ENCODE measurements around the gene C7orf25. TPM values are rescaled to one million over a fixed set of nuclear protein-coding genes. Genes with fewer than 3 reads are reported as not detected.

Gene C7orf25
- 1 to 10 TPM; 4.0 to 8.5 (median 6.5) TPM for polyA plus RNA-seq (ENCODE audit: insufficient read length in 4 of 4)

GRCh38 chr7:42911454-42912447 is at the start of gene C7orf25:
TSS of gene C7orf25 (minus strand) at chr7:42912070. CDS start at chr7:42910900, 1,170 bp downstream.
- peak; percentile 84 to 93 (median 87) for DNase-seq (ENCODE audit: low read depth in 4 of 4, low spot score in 2 of 4)

GRCh38 chr7:42961170-42961569 is 49.3 kb upstream of the C7orf25 start:
- no peak for DNase-seq (ENCODE audit: low read depth in 4 of 4, low spot score in 2 of 4)

DNA sequence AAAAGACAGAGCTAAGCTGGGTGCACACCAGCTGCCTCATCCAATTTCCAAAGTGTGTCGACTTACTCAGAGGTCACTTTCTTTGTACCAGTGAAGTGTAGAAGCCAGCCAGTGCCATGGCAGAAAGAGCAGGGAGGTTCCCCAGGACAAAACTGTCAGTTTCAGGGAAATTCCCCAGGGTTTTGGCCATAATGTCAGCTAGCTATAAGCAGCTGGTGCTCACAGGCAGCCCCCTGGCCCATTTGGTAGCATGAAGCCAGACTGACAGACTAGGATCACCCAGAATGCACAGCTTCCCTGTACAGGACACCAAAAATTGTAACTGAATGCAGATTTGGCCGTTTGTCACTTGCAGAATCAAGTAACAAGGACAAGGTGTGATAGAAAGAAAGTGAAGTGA is 48.9 kb upstream of the C7orf25 start:
- no peak for DNase-seq (ENCODE audit: low read depth in 4 of 4, low spot score in 2 of 4)

DNA sequence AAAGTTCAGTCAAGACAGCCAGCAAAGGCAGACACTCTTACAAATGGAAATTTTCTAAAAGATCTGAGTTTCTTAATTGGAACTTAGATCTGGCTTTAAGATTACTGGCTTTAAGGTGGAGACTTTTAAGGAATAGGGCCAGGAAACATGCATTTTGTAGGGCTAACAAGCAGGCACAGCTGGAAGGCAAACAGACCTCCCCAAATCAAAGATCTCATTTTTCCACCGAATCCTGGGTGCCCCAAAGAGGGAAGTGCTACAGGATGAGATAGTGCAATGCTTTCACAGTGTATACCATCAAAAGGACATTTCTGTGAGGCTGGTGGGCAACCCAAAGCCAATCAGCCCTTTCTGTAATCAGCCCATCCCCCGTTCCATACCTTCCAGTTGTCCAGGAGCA is 47.7 kb upstream of the C7orf25 start:
- DNase-seq (ENCODE audit: low read depth in 4 of 4, low spot score in 2 of 4), result no peak

DNA sequence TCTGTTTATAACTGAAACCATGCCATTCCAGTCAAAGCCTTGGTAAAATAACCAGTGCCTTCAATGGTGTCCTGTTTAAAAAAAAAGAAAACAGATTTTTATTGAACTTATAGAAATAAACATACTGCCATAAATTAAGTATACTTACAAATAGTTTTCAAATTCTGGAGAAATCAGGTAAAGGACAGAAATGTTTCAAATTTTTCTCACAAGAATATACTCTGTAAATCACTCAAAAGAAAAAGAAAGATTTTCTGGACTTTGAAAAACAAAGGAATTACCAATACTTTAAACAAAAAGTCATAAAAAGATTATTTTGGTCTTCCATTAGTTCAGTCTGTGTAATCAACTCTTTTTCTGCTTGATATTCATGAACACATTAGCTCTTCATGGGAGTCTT is 44.2 kb upstream of the C7orf25 start:
- DNase-seq (ENCODE audit: low read depth in 4 of 4, low spot score in 2 of 4), result no peak

DNA sequence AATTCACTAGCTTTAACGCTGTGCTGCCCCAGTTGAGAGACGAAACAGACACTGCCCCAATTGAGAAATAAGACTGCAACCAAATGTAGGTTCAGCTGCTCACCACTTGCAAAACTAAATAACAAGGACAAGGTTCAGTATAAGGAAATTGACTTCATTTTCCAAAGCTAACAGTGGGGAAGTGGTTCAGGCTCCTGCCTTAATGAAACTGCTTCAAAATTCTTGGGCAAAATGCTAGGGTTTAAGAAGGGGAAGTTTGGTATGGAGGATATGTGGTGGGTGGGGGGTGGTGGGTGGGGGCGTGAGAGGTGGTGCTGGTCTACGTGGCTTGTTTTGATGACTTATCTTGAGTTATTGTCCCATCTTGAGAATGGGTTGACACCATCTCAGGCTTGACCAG is 42.1 kb upstream of the C7orf25 start:
- DNase-seq (ENCODE audit: low read depth in 4 of 4, low spot score in 2 of 4), result no peak

DNA sequence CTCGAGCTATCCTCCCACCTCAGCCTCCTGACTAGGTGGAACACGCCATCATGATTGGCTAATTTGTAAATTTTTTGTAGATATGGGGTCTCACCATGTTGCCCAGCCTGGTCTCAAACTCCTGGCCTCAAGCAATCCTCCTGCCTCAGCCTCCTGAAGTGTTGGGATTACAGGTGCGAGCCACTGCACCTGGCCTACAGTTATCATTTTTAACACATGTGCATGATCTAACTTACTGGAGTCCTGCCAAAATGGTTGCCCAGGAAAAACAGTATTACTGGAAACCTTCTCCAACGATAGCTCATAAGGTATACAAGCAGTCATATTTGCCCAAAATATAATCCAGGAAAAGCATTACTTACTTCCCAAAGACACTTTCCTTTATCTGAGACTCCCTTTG is 40.5 kb upstream of the C7orf25 start:
- no peak for DNase-seq (ENCODE audit: low read depth in 4 of 4, low spot score in 2 of 4)

GRCh38 chr7:42950417-42950816 is 38.5 kb upstream of the C7orf25 start:
- DNase-seq (ENCODE audit: low read depth in 4 of 4, low spot score in 2 of 4), result no peak

DNA sequence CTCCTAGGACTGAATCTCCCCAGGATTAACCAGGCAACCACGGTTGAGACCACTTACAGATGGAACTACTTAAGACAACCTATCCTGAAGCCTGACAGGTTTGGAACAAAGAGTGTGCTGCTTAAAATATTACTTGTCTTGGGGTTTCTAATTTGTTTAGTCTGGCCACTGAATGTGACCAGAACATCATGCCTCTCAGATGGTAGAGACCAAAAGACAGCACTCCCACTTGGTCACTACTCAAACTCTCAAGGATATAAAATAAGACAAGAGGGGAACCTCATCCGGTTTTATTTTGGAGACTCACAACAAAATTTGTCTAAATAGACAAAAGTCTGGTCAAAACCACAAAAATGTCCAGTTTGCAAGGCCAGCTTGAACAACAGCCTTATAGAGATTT is 35.7 kb upstream of the C7orf25 start:
- DNase-seq (ENCODE audit: low read depth in 4 of 4, low spot score in 2 of 4), result no peak

DNA sequence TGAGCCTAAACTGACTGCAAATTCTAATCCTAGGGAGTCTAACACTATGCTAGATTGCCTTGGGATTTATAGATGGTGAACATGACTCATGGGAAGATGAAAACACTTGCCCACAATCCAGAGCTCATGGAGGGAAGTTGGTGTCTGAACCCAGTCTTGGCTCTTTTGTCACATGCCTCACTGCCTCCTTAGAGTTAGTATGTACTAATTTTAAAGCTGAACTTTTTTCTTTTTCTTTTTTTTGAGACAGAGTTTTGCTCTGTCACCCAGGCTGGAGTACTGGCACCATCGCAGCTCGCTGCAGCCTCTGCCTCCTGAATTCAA is 34.7 kb upstream of the C7orf25 start:
- no peak for DNase-seq (ENCODE audit: low read depth in 4 of 4, low spot score in 2 of 4)

- DNase-seq (ENCODE audit: low read depth in 4 of 4, low spot score in 2 of 4), result no peak
Measured at GRCh38 chr7:42945821-42946626, 34.2 kb upstream of the C7orf25 start.

DNA sequence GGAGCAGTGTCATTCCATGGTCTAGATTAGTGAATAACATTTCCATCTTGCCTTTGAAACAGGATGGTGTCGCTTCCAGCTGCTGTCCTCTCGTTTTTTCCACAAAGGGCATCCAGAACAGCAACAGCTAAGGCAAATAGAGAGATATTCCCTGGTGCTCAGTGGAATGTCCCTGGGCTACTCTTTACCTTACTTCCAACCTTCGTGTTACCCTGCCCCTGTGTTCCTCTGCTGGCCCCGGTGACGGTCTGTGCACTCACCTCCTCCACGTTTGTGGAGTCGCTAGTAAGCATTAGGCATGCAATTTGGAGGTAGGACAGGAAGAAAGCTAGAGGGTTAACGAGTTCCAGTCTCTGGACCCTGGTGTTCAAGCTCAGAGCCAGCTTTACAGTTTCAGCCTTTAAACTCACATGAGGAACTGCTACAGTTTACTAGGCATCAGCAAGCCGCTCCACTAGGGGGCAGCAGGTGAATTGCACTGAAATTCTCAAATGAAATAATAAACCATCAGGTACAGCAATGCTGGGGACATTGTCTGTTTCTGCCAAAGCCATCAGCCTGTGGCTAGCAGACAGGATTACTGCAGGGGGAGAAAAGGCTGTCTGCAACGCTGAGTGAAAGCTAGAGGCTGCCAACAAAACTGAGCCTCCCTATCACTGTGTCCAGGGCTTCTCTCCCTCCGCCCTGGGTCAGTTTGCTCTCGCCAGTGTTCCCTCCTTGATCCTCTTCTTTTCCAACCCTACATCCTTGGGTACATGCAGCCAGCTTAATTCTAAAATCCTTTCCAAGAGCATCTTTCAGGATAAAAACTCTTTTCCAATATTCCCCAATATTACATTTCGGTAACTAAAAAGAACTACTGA is 29.3 kb upstream of the C7orf25 start:
- DNase-seq (ENCODE audit: low read depth in 4 of 4, low spot score in 2 of 4), result peak in 3 of 4 donors; percentile 55 to 75 (median 60)

- DNase-seq (ENCODE audit: low read depth in 4 of 4, low spot score in 2 of 4), result no peak
Measured at GRCh38 chr7:42939457-42940240, 27.8 kb upstream of the C7orf25 start.

DNA sequence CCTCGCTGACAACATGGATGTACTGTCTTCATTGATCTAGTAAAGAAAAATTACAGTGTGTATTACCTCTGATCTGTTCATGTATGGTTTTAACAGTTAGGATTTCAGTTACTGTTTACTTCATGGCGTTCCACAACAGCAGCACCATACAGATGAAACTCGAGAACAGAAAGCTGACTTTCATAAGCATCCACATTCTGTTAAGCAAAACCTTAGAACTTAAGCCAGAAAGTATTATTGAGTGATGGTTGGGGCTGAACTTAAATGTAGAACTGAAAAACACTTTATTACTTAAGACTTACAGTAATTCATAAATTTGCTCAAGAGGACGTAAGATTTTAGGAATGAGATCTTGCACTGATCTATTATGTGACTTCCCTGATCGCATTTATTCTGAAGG is 24.0 kb upstream of the C7orf25 start:
- DNase-seq (ENCODE audit: low read depth in 4 of 4, low spot score in 2 of 4), result no peak

GRCh38 chr7:42934291-42934690 is 22.4 kb upstream of the C7orf25 start:
- DNase-seq (ENCODE audit: low read depth in 4 of 4, low spot score in 2 of 4), result no peak

DNA sequence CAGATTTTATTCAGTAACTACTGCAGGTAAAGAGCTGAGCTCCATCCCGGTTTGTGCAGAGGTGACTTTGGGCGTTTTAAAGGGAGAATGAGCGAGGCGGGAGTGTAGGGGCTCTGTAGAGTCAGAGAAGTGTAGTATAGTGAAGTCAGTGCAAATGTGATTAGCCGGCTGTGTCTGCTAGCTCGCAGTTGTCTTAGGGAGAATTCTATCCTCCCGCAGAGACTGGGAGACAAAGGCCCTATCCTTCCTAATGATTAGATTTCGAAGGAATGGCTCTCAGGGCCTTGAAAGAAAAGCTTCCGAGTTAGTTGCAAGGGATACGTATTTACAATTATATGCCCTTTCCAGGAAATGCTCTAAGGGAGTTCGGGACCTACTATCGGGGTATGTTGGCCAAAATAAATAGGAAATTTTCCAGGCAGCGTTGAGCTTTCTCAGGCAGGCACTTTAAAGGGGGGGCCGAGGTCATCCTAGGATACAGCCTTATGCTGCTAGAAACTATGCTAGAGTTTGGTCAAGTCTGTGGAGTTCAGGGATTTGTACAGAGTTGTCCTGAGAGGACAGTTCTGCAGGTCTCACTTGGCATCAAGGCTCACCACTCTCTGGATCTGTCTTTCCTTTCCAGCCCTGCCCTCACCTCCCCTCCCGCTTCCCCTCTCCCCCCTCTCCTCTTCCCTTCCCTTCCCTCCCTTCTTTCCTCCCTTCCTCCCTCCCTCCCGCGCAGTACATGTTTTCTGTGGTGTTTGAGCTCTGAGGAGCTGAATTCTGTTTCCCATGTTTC is 21.1 kb upstream of the C7orf25 start:
- DNase-seq (ENCODE audit: low read depth in 4 of 4, low spot score in 2 of 4), result peak in 3 of 4 donors; percentile 37 to 59 (median 46)

GRCh38 chr7:42931834-42932651 is 20.2 kb upstream of the C7orf25 start, which contains the start of the genes MRPL32 and PSMA2:
TSS of gene MRPL32 (plus strand) at chr7:42932376. CDS start at chr7:42932387, 11 bp downstream.
TSS of gene PSMA2 (minus strand) at chr7:42932174. CDS start at chr7:42932158, 16 bp downstream.
- peak; percentile 83 to 97 (median 94) for DNase-seq (ENCODE audit: low read depth in 4 of 4, low spot score in 2 of 4)

GRCh38 chr7:42931447-42931833 is 19.6 kb upstream of the C7orf25 start:
- no peak for DNase-seq (ENCODE audit: low read depth in 4 of 4, low spot score in 2 of 4)

All from left renal cortex interstitium (tissue), 4 donors.